ES-I3 (cell line): ENCODE data around the gene ARHGAP15.

Experiments used
- H3K36me3 ChIP-seq: 2 replicates; pipeline ENCODE4 v1.6.1; 2013; ENCODE audit warnings: mild to moderate bottlenecking, low read length, control low read depth, moderate library complexity; ENCODE audit not compliant: insufficient read depth
- H3K4me1 ChIP-seq: 2 replicates; pipeline ENCODE4 v1.6.1; 2013; ENCODE audit warnings: mild to moderate bottlenecking, control low read depth, low read length; ENCODE audit not compliant: insufficient read depth
- H3K9ac ChIP-seq: 2 replicates; pipeline ENCODE4 v1.6.1; 2013; ENCODE audit warnings: low read depth, mild to moderate bottlenecking, low read length, moderate library complexity
- H3K9me3 ChIP-seq: 2 replicates; pipeline ENCODE4 v1.6.1; 2013; ENCODE audit warnings: mild to moderate bottlenecking, low read length, moderate library complexity; ENCODE audit not compliant: control insufficient read depth, insufficient read depth

The ARHGAP15 gene

GRCh38 chr2:143645921-143646645 lies 516.9 kb downstream of the ARHGAP15 start:
- Histone ChIP-seq H3K9me3 (no peaks in the 10 kb centered on the region), H3K9ac (no peak overlapping the region), H3K36me3 (no peaks in the 10 kb centered on the region), H3K4me1 (no peaks in the 10 kb centered on the region)

GRCh38 chr2:143649226-143649740 lies 520.1 kb downstream of the ARHGAP15 start:
- Histone ChIP-seq H3K4me1 (no peaks in the 10 kb centered on the region), H3K9me3 (no peaks in the 10 kb centered on the region), H3K9ac (no peak overlapping the region)

GRCh38 chr2:143652692-143653091 lies 523.5 kb downstream of the ARHGAP15 start:
- Histone ChIP-seq H3K4me1 (no peaks in the 10 kb centered on the region), H3K36me3 (no peaks in the 10 kb centered on the region), H3K9me3 (no peaks in the 10 kb centered on the region), H3K9ac (no peak overlapping the region)

More at GRCh38 chr2:143649226-143649740, 520.1 kb downstream of the ARHGAP15 start:
- no peaks in the 10 kb centered on the region for H3K36me3 ChIP-seq

- H3K9me3 ChIP-seq = no peaks in the 10 kb centered on the region
- H3K36me3 ChIP-seq = no peaks in the 10 kb centered on the region
- no peak overlapping the region for H3K9ac ChIP-seq
- no peaks in the 10 kb centered on the region for H3K4me1 ChIP-seq
These were observed 539.0 kb downstream of the ARHGAP15 start for GRCh38 chr2:143668234-143668633.

GRCh38 chr2:143674051-143674450 lies 544.8 kb downstream of the ARHGAP15 start:
- H3K36me3 ChIP-seq = no peaks in the 10 kb centered on the region
- H3K9me3 ChIP-seq = no peaks in the 10 kb centered on the region
- no peak overlapping the region for H3K9ac ChIP-seq
- H3K4me1 ChIP-seq = no peaks in the 10 kb centered on the region

GRCh38 chr2:143675021-143675420 lies 545.8 kb downstream of the ARHGAP15 start:
- Histone ChIP-seq H3K9ac (no peak overlapping the region), H3K36me3 (no peaks in the 10 kb centered on the region), H3K9me3 (no peaks in the 10 kb centered on the region), H3K4me1 (no peaks in the 10 kb centered on the region)

GRCh38 chr2:143679617-143680016 lies 550.4 kb downstream of the ARHGAP15 start:
- no peak overlapping the region for H3K9ac ChIP-seq
- H3K4me1 ChIP-seq = peaks cover 5% of the 10 kb centered on the region; the same call in 1 of the 2 replicates
- no peaks in the 10 kb centered on the region for H3K9me3 ChIP-seq

GRCh38 chr2:143680885-143681405 lies 551.7 kb downstream of the ARHGAP15 start:
- H3K4me1 ChIP-seq = peaks cover 7% of the 10 kb centered on the region
- H3K9me3 ChIP-seq = no peaks in the 10 kb centered on the region
- no peak overlapping the region for H3K9ac ChIP-seq
- H3K36me3 ChIP-seq = no peaks in the 10 kb centered on the region; the same call in 1 of the 2 replicates

More at GRCh38 chr2:143679617-143680016, 550.4 kb downstream of the ARHGAP15 start:
- H3K36me3 ChIP-seq = no peaks in the 10 kb centered on the region; the same call in 1 of the 2 replicates

GRCh38 chr2:143682436-143683055 lies 553.3 kb downstream of the ARHGAP15 start:
- Histone ChIP-seq H3K9me3 (no peaks in the 10 kb centered on the region), H3K9ac (no peak overlapping the region), H3K4me1 (peaks cover 7% of the 10 kb centered on the region), H3K36me3 (no peaks in the 10 kb centered on the region; the same call in 1 of the 2 replicates)

- H3K4me1 ChIP-seq = peaks cover 7% of the 10 kb centered on the region
- no peaks in the 10 kb centered on the region; the same call in 1 of the 2 replicates for H3K36me3 ChIP-seq
- H3K9me3 ChIP-seq = no peaks in the 10 kb centered on the region
- no peak overlapping the region for H3K9ac ChIP-seq
These were observed 554.8 kb downstream of the ARHGAP15 start for GRCh38 chr2:143683977-143684376.

- Histone ChIP-seq H3K4me1 (peaks cover 14% of the 10 kb centered on the region), H3K9me3 (no peaks in the 10 kb centered on the region)
These were observed 555.5 kb downstream of the ARHGAP15 start for GRCh38 chr2:143684551-143685320.

GRCh38 chr2:143685421-143686078 lies 556.3 kb downstream of the ARHGAP15 start:
- H3K9me3 ChIP-seq = no peaks in the 10 kb centered on the region
- no peak overlapping the region for H3K9ac ChIP-seq
- H3K4me1 ChIP-seq = peaks cover 22% of the 10 kb centered on the region
- no peaks in the 10 kb centered on the region; the same call in 1 of the 2 replicates for H3K36me3 ChIP-seq

More at GRCh38 chr2:143684551-143685320, 555.5 kb downstream of the ARHGAP15 start:
- Histone ChIP-seq H3K9ac (no peak overlapping the region), H3K36me3 (no peaks in the 10 kb centered on the region; the same call in 1 of the 2 replicates)

- no peaks in the 10 kb centered on the region for H3K9me3 ChIP-seq
- no peaks in the 10 kb centered on the region; the same call in 1 of the 2 replicates for H3K36me3 ChIP-seq
- no peak overlapping the region for H3K9ac ChIP-seq
- H3K4me1 ChIP-seq = peaks cover 25% of the 10 kb centered on the region
These were observed 557.5 kb downstream of the ARHGAP15 start for GRCh38 chr2:143686585-143687164.
